Activated CD4-positive, alpha-beta T cell treated with anti-CD3 and anti-CD28 coated beads, Interleukin-2, amount 10 ng/mL, durations not matched to agents 24 days and 14 days (primary cell): Measurements from ENCODE around the gene CYB5R4. TPM values are rescaled to one million over a fixed set of nuclear protein-coding genes. Genes with fewer than 3 reads are reported as not detected.

Source experiments
- DNase-seq: peaks from one replicate; pipeline ENCODE4 v3.0.0; 2022
- H3K27ac Mint-ChIP-seq: one replicate; pipeline ENCODE4 v1.8.0; 2022; ENCODE audit warnings: mild to moderate bottlenecking, mixed read lengths
- H3K27me3 Mint-ChIP-seq: one replicate; pipeline ENCODE4 v1.8.0; 2022; ENCODE audit warnings: mixed read lengths
- H3K36me3 Mint-ChIP-seq: one replicate; pipeline ENCODE4 v1.8.0; 2022; ENCODE audit warnings: low read depth, mild to moderate bottlenecking, mixed read lengths
- H3K4me1 Mint-ChIP-seq: one replicate; pipeline ENCODE4 v1.8.0; 2021; ENCODE audit warnings: mixed read lengths
- H3K4me3 Mint-ChIP-seq: one replicate; pipeline ENCODE4 v1.8.0; 2022; ENCODE audit warnings: mild to moderate bottlenecking, moderate library complexity, mixed read lengths
- H3K9me3 Mint-ChIP-seq: one replicate; pipeline ENCODE4 v1.8.0; 2021; ENCODE audit warnings: mixed read lengths
- intact Hi-C: fragments of 100-400 bp; cut with micrococcal nuclease; formaldehyde crosslinking; loops from one replicate; pipeline ENCODE4 v1.15.1; 2023
- total RNA-seq: library from RNA; stranded (reverse); gene quantifications from 2 replicates; pipeline ENCODE4 v1.2.3, GENCODE V29; 2022

CYB5R4 gene
- total RNA-seq, 1 donor from 2014 or later: 27.0 TPM

GRCh38 chr6:84001119-84001518, 141.6 kb downstream of the CYB5R4 start:
- no peak for DNase-seq
- Mint-ChIP-seq H3K27ac (no peak overlapping the region), H3K4me1 (no peaks in the 10 kb centered on the region), H3K9me3 (no peaks in the 10 kb centered on the region), H3K4me3 (no peak overlapping the region), H3K27me3 (no peaks in the 10 kb centered on the region), H3K36me3 (no peaks in the 10 kb centered on the region)
- intact Hi-C loops: no loop called here

- H3K27me3 Mint-ChIP-seq: no peaks in the 10 kb centered on the region
- no peaks in the 10 kb centered on the region for H3K36me3 Mint-ChIP-seq
- intact Hi-C loops: no loop called here
- no peaks in the 10 kb centered on the region for H3K4me1 Mint-ChIP-seq
- H3K4me3 Mint-ChIP-seq: no peak overlapping the region
- no peak for DNase-seq
- no peak overlapping the region for H3K27ac Mint-ChIP-seq
- no peaks in the 10 kb centered on the region for H3K9me3 Mint-ChIP-seq
Observed at GRCh38 chr6:84002226-84002625, 142.7 kb downstream of the CYB5R4 start.

- DNase-seq: no peak
- H3K27ac Mint-ChIP-seq: no peak overlapping the region
- peaks cover 2% of the 10 kb centered on the region for H3K27me3 Mint-ChIP-seq
- H3K4me3 Mint-ChIP-seq: no peak overlapping the region
- intact Hi-C loops: no loop called here
- H3K4me1 Mint-ChIP-seq: no peaks in the 10 kb centered on the region
- no peaks in the 10 kb centered on the region for H3K36me3 Mint-ChIP-seq
- H3K9me3 Mint-ChIP-seq: no peaks in the 10 kb centered on the region
Observed at GRCh38 chr6:84003131-84003530, 143.6 kb downstream of the CYB5R4 start.

GRCh38 chr6:84003654-84004053, 144.2 kb downstream of the CYB5R4 start:
- H3K9me3 Mint-ChIP-seq: no peaks in the 10 kb centered on the region
- no peak overlapping the region for H3K27ac Mint-ChIP-seq
- no peak overlapping the region for H3K4me3 Mint-ChIP-seq
- DNase-seq: no peak
- H3K27me3 Mint-ChIP-seq: peaks cover 2% of the 10 kb centered on the region
- H3K4me1 Mint-ChIP-seq: no peaks in the 10 kb centered on the region
- no peaks in the 10 kb centered on the region for H3K36me3 Mint-ChIP-seq
- intact Hi-C loops: no loop called here

DNA sequence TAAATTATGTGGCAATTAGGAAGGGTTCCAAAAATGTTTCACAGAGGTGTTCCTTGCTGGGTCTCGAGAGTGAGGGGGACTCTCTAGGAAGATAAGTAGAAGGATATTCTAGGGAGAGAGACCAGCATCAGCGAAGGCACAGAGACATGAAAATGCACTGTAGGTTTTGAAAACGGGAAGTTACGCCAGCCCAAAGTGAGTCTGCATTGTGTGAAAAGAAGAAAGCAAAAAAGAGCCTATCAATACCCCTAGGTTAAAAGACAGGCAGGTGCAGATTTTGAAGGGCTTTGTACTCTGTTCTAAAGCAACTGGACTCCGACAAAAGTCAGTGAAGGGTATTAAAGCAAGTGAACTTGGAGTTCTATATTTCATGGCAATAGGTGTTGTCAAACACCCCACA, 148.4 kb downstream of the CYB5R4 start:
- Mint-ChIP-seq H3K9me3 (no peaks in the 10 kb centered on the region), H3K4me3 (no peak overlapping the region)

DNA sequence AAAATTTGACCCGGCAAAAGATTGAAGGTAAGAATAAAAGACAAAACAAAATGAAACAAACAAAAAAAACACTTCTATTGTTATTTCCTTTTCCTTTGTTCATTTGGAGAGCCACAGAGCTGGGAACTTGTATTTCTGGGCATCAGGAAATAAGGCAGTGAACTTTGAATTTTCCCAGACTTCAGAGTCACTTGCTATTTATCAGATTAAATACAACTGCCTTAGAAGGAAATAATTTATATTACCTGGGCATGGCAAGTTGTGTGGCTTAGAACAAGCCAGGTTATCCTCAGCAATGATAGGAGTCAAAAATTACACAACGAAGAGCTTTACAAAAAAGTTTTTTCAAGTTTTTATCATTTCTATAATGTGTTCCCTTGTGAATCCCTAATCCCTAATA, 153.9 kb downstream of the CYB5R4 start:
- Mint-ChIP-seq H3K27ac (no peak overlapping the region), H3K9me3 (no peaks in the 10 kb centered on the region), H3K36me3 (no peaks in the 10 kb centered on the region), H3K4me1 (no peaks in the 10 kb centered on the region), H3K27me3 (no peaks in the 10 kb centered on the region), H3K4me3 (no peak overlapping the region)
- DNase-seq: no peak
- intact Hi-C loops: no loop called here

More for the DNA sequence above, 148.4 kb downstream of the CYB5R4 start:
- H3K27ac Mint-ChIP-seq: no peak overlapping the region
- H3K36me3 Mint-ChIP-seq: no peaks in the 10 kb centered on the region
- no peaks in the 10 kb centered on the region for H3K4me1 Mint-ChIP-seq
- intact Hi-C loops: no loop called here
- DNase-seq: no peak
- H3K27me3 Mint-ChIP-seq: peaks cover 2% of the 10 kb centered on the region

GRCh38 chr6:84013931-84014330, 154.4 kb downstream of the CYB5R4 start:
- H3K36me3 Mint-ChIP-seq: no peaks in the 10 kb centered on the region
- no peaks in the 10 kb centered on the region for H3K9me3 Mint-ChIP-seq
- H3K27me3 Mint-ChIP-seq: no peaks in the 10 kb centered on the region
- intact Hi-C loops: no loop called here
- DNase-seq: no peak
- no peak overlapping the region for H3K4me3 Mint-ChIP-seq
- H3K4me1 Mint-ChIP-seq: no peaks in the 10 kb centered on the region
- H3K27ac Mint-ChIP-seq: no peak overlapping the region

GRCh38 chr6:84016029-84016428, 156.5 kb downstream of the CYB5R4 start:
- DNase-seq: no peak
- Mint-ChIP-seq H3K36me3 (no peaks in the 10 kb centered on the region), H3K4me1 (no peaks in the 10 kb centered on the region), H3K27ac (no peak overlapping the region), H3K9me3 (no peaks in the 10 kb centered on the region), H3K27me3 (no peaks in the 10 kb centered on the region), H3K4me3 (no peak overlapping the region)
- intact Hi-C loops: no loop called here

Other genes with a start within 250 kb of the CYB5R4 start
- not detected in 2 replicates for gene SNAP91, start 150.6 kb upstream of the CYB5R4 start, total RNA-seq
- not detected in 2 replicates for gene RIPPLY2, start 6.3 kb upstream of the CYB5R4 start, total RNA-seq
- not detected in 2 replicates for gene MRAP2, start 174.1 kb downstream of the CYB5R4 start, total RNA-seq